WTC11 (cell line): ENCODE data around the gene PTPRN2. TPM values are rescaled to one million over a fixed set of nuclear protein-coding genes. Genes with fewer than 3 reads are reported as not detected.

ENCODE experiments used
- ATAC-seq: fragments of 200-7000 bp; cut with Tn5 transposase; 2 replicates; pipeline ENCODE4 v1.10.0; 2021; ENCODE audit warnings: mild to moderate bottlenecking, moderate library complexity
- CTCF ChIA-PET: fragments of 300-600 bp; sonication (Branson Sonifier 250); formaldehyde crosslinking; loops from one replicate; lab custom pipeline; 2021; ENCODE audit warnings: antibody characterized with exemption; lab: Charles Lee
- POLR2A ChIA-PET: fragments of 350-600 bp; sonication (Branson Sonifier 250); formaldehyde crosslinking; loops from one replicate; lab custom pipeline; 2021; ENCODE audit warnings: antibody characterized with exemption; lab: Charles Lee
- DNase-seq: peaks from one replicate; pipeline ENCODE4 v3.0.0; 2021; ENCODE audit warnings: low spot score
- H3K27ac Mint-ChIP-seq: 2 replicates; pipeline ENCODE4 v1.8.0; 2021; ENCODE audit warnings: mixed read lengths
- H3K27me3 Mint-ChIP-seq: 2 replicates; pipeline ENCODE4 v1.8.0; 2021; ENCODE audit warnings: low read depth, mild to moderate bottlenecking, moderate library complexity, mixed read lengths
- H3K36me3 Mint-ChIP-seq: 2 replicates; pipeline ENCODE4 v1.8.0; 2021; ENCODE audit warnings: mixed read lengths
- H3K4me1 Mint-ChIP-seq: 2 replicates; pipeline ENCODE4 v1.8.0; 2022; ENCODE audit warnings: mixed read lengths
- H3K4me3 Mint-ChIP-seq: 2 replicates; pipeline ENCODE4 v1.8.0; 2021; ENCODE audit warnings: mild to moderate bottlenecking, moderate library complexity, mixed read lengths
- H3K9me3 Mint-ChIP-seq: 2 replicates; pipeline ENCODE4 v1.8.0; 2021; ENCODE audit warnings: mixed read lengths
- ATF1 ChIP-seq: sonication (generic); formaldehyde crosslinking; IDR thresholded peaks from 2 replicates; pipeline ENCODE4 v1.8.1; 2023; ENCODE audit warnings: mild to moderate bottlenecking, moderate library complexity, missing genetic modification reagents
- CBFB ChIP-seq: sonication (generic); formaldehyde crosslinking; IDR thresholded peaks from 2 replicates; pipeline ENCODE4 v1.8.1; 2022; ENCODE audit warnings: mild to moderate bottlenecking, low read depth, missing genetic modification reagents
- FOXJ3 ChIP-seq: sonication (generic); formaldehyde crosslinking; IDR thresholded peaks from 2 replicates; pipeline ENCODE4 v1.9.0; 2021; ENCODE audit warnings: missing genetic modification reagents, mild to moderate bottlenecking, borderline replicate concordance
- JUN ChIP-seq: sonication (generic); formaldehyde crosslinking; IDR thresholded peaks from 2 replicates; pipeline ENCODE4 v1.8.0; 2023; ENCODE audit warnings: mild to moderate bottlenecking, missing genetic modification reagents
- NFATC4 ChIP-seq: fragments of 250-450 bp; sonication (Bioruptor Pico); IDR thresholded peaks from 2 replicates; pipeline ENCODE4 v1.9.0; 2021; ENCODE audit warnings: mild to moderate bottlenecking
- NFYB ChIP-seq: sonication (generic); formaldehyde crosslinking; conservative IDR thresholded peaks from 2 replicates; pipeline ENCODE4 v1.8.0; 2022; ENCODE audit warnings: low read depth, missing genetic modification reagents
- ZNF317 ChIP-seq: sonication (generic); formaldehyde crosslinking; IDR thresholded peaks from 2 replicates; pipeline ENCODE4 v1.8.1; 2023; ENCODE audit warnings: low read depth, mild to moderate bottlenecking, moderate library complexity, missing genetic modification reagents, borderline replicate concordance
- ZNF396 ChIP-seq: fragments of 250-450 bp; sonication (Bioruptor Pico); IDR thresholded peaks from 2 replicates; pipeline ENCODE4 v1.8.0; 2021; ENCODE audit warnings: mild to moderate bottlenecking, moderate library complexity, borderline replicate concordance
- total RNA-seq: library from RNA; stranded (reverse); gene quantifications from 3 replicates; pipeline ENCODE4 v1.2.3, GENCODE V29; 2021
- TF ChIP-seq, protein P1 (sequence below): sonication (generic); formaldehyde crosslinking; IDR thresholded peaks from 2 replicates; pipeline ENCODE4 v1.8.0; 2023; ENCODE audit warnings: missing genetic modification reagents, mild to moderate bottlenecking, borderline replicate concordance
- TF ChIP-seq, protein P2 (sequence below): sonication (generic); formaldehyde crosslinking; IDR thresholded peaks from 2 replicates; pipeline ENCODE4 v1.8.0; 2022; ENCODE audit warnings: mild to moderate bottlenecking, missing genetic modification reagents
- TF ChIP-seq, protein P3 (sequence below): sonication (generic); formaldehyde crosslinking; IDR thresholded peaks from 2 replicates; pipeline ENCODE4 v1.8.1; 2023; ENCODE audit warnings: mild to moderate bottlenecking, moderate library complexity, missing genetic modification reagents
- TF ChIP-seq, protein P4 (sequence below): sonication (generic); formaldehyde crosslinking; IDR thresholded peaks from 2 replicates; pipeline ENCODE4 v1.8.0; 2022; ENCODE audit warnings: mild to moderate bottlenecking, missing genetic modification reagents
- TF ChIP-seq, protein P5 (sequence below): sonication (generic); formaldehyde crosslinking; IDR thresholded peaks from 2 replicates; pipeline ENCODE4 v1.8.1; 2022; ENCODE audit warnings: mild to moderate bottlenecking, missing genetic modification reagents, moderate library complexity, borderline replicate concordance
- TF ChIP-seq, protein P6 (sequence below): sonication (generic); formaldehyde crosslinking; IDR thresholded peaks from 2 replicates; pipeline ENCODE4 v1.8.0; 2023; ENCODE audit warnings: mild to moderate bottlenecking, missing genetic modification reagents
- TF ChIP-seq, protein P7 (sequence below): fragments of 250-450 bp; sonication (Bioruptor Pico); IDR thresholded peaks from 2 replicates; pipeline ENCODE4 v1.8.0; 2021; ENCODE audit warnings: mild to moderate bottlenecking
- TF ChIP-seq, protein P8 (sequence below): fragments of 250-450 bp; sonication (Bioruptor Pico); IDR thresholded peaks from 2 replicates; pipeline ENCODE4 v1.9.0; 2021; ENCODE audit warnings: mild to moderate bottlenecking

PTPRN2 gene
- total RNA-seq, 1 experiment from 2014 or later: 4.7 TPM

DNA sequence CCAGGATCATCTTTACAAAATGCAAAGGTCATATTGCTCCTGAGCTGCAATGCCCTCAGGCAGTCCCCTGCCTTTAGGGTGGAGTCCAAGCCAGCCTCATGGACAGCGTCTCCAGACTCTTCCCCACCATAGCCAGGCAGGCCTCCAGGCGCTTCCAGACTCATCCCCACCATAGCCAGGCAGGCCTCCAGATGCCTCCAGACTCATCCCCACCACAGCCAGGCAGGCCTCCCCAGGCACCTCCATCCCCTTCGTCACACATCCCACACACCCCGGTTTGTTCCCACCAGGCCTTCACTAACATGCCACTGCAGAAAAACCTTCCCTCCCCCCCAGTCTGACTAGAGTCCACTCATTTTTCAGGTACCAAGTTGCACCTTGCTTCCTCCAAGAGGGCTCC lies 70.1 kb downstream of the PTPRN2 start (continued):
- TF ChIP-seq, protein P1, sequence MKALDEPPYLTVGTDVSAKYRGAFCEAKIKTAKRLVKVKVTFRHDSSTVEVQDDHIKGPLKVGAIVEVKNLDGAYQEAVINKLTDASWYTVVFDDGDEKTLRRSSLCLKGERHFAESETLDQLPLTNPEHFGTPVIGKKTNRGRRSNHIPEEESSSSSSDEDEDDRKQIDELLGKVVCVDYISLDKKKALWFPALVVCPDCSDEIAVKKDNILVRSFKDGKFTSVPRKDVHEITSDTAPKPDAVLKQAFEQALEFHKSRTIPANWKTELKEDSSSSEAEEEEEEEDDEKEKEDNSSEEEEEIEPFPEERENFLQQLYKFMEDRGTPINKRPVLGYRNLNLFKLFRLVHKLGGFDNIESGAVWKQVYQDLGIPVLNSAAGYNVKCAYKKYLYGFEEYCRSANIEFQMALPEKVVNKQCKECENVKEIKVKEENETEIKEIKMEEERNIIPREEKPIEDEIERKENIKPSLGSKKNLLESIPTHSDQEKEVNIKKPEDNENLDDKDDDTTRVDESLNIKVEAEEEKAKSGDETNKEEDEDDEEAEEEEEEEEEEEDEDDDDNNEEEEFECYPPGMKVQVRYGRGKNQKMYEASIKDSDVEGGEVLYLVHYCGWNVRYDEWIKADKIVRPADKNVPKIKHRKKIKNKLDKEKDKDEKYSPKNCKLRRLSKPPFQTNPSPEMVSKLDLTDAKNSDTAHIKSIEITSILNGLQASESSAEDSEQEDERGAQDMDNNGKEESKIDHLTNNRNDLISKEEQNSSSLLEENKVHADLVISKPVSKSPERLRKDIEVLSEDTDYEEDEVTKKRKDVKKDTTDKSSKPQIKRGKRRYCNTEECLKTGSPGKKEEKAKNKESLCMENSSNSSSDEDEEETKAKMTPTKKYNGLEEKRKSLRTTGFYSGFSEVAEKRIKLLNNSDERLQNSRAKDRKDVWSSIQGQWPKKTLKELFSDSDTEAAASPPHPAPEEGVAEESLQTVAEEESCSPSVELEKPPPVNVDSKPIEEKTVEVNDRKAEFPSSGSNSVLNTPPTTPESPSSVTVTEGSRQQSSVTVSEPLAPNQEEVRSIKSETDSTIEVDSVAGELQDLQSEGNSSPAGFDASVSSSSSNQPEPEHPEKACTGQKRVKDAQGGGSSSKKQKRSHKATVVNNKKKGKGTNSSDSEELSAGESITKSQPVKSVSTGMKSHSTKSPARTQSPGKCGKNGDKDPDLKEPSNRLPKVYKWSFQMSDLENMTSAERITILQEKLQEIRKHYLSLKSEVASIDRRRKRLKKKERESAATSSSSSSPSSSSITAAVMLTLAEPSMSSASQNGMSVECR (CRISPR knock-in tag): no peak
- TF ChIP-seq, protein P2, sequence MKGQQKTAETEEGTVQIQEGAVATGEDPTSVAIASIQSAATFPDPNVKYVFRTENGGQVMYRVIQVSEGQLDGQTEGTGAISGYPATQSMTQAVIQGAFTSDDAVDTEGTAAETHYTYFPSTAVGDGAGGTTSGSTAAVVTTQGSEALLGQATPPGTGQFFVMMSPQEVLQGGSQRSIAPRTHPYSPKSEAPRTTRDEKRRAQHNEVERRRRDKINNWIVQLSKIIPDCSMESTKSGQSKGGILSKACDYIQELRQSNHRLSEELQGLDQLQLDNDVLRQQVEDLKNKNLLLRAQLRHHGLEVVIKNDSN: no peak
- TF ChIP-seq CBFB (CRISPR knock-in tag) (no peak), NFATC4 (CRISPR knock-in tag) (no peak), ATF1 (CRISPR knock-in tag) (no peak), JUN (CRISPR knock-in tag) (no peak), NFYB (CRISPR knock-in tag) (no peak)
- TF ChIP-seq, protein P3, sequence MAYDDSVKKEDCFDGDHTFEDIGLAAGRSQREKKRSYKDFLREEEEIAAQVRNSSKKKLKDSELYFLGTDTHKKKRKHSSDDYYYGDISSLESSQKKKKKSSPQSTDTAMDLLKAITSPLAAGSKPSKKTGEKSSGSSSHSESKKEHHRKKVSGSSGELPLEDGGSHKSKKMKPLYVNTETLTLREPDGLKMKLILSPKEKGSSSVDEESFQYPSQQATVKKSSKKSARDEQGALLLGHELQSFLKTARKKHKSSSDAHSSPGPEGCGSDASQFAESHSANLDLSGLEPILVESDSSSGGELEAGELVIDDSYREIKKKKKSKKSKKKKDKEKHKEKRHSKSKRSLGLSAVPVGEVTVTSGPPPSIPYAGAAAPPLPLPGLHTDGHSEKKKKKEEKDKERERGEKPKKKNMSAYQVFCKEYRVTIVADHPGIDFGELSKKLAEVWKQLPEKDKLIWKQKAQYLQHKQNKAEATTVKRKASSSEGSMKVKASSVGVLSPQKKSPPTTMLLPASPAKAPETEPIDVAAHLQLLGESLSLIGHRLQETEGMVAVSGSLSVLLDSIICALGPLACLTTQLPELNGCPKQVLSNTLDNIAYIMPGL (CRISPR knock-in tag): no peak

DNA sequence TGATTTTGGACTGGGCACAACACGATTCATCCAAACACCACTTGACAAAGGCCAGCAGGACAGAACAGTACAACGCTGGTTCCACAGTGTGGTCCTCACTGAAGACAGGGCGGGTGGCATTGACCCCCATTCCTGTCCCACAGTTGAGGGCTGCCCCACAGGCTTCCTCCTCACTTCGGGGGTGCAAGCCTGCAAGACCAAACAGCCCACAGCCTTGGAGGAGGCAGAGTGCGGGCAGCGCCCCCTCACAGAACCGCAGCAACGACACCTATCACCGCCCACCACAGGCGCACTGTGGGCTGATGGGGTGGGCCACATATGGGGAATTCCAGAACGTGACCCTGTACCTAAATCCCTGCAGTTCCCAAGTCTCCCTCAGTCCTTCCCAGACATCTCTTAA lies 70.6 kb downstream of the PTPRN2 start:
- ATAC-seq (no peak), DNase-seq (no peak)
- no peak overlapping the region for H3K27ac Mint-ChIP-seq
- no peak overlapping the region for H3K4me3 Mint-ChIP-seq
- ChIA-PET CTCF (interaction anchor here (1.0 kb wide), 1 partner anchor 21 kb away, joined by 3 read pairs; no protein-coding TSS in a partner anchor), POLR2A (no interaction called here)
- H3K27me3 Mint-ChIP-seq: peaks cover 1% of the 10 kb centered on the region
- TF ChIP-seq, protein P4, sequence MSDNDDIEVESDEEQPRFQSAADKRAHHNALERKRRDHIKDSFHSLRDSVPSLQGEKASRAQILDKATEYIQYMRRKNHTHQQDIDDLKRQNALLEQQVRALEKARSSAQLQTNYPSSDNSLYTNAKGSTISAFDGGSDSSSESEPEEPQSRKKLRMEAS (CRISPR knock-in tag): no peak
- TF ChIP-seq, protein P5, sequence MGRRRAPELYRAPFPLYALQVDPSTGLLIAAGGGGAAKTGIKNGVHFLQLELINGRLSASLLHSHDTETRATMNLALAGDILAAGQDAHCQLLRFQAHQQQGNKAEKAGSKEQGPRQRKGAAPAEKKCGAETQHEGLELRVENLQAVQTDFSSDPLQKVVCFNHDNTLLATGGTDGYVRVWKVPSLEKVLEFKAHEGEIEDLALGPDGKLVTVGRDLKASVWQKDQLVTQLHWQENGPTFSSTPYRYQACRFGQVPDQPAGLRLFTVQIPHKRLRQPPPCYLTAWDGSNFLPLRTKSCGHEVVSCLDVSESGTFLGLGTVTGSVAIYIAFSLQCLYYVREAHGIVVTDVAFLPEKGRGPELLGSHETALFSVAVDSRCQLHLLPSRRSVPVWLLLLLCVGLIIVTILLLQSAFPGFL: no peak
- TF ChIP-seq ZNF396 (CRISPR knock-in tag): no peak
- no peak for TF ChIP-seq FOXJ3 (CRISPR knock-in tag)
- TF ChIP-seq, protein P6, sequence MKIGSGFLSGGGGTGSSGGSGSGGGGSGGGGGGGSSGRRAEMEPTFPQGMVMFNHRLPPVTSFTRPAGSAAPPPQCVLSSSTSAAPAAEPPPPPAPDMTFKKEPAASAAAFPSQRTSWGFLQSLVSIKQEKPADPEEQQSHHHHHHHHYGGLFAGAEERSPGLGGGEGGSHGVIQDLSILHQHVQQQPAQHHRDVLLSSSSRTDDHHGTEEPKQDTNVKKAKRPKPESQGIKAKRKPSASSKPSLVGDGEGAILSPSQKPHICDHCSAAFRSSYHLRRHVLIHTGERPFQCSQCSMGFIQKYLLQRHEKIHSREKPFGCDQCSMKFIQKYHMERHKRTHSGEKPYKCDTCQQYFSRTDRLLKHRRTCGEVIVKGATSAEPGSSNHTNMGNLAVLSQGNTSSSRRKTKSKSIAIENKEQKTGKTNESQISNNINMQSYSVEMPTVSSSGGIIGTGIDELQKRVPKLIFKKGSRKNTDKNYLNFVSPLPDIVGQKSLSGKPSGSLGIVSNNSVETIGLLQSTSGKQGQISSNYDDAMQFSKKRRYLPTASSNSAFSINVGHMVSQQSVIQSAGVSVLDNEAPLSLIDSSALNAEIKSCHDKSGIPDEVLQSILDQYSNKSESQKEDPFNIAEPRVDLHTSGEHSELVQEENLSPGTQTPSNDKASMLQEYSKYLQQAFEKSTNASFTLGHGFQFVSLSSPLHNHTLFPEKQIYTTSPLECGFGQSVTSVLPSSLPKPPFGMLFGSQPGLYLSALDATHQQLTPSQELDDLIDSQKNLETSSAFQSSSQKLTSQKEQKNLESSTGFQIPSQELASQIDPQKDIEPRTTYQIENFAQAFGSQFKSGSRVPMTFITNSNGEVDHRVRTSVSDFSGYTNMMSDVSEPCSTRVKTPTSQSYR (CRISPR knock-in tag): no peak
- TF ChIP-seq, protein P7, sequence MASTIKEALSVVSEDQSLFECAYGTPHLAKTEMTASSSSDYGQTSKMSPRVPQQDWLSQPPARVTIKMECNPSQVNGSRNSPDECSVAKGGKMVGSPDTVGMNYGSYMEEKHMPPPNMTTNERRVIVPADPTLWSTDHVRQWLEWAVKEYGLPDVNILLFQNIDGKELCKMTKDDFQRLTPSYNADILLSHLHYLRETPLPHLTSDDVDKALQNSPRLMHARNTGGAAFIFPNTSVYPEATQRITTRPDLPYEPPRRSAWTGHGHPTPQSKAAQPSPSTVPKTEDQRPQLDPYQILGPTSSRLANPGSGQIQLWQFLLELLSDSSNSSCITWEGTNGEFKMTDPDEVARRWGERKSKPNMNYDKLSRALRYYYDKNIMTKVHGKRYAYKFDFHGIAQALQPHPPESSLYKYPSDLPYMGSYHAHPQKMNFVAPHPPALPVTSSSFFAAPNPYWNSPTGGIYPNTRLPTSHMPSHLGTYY: no peak
- TF ChIP-seq, protein P8, sequence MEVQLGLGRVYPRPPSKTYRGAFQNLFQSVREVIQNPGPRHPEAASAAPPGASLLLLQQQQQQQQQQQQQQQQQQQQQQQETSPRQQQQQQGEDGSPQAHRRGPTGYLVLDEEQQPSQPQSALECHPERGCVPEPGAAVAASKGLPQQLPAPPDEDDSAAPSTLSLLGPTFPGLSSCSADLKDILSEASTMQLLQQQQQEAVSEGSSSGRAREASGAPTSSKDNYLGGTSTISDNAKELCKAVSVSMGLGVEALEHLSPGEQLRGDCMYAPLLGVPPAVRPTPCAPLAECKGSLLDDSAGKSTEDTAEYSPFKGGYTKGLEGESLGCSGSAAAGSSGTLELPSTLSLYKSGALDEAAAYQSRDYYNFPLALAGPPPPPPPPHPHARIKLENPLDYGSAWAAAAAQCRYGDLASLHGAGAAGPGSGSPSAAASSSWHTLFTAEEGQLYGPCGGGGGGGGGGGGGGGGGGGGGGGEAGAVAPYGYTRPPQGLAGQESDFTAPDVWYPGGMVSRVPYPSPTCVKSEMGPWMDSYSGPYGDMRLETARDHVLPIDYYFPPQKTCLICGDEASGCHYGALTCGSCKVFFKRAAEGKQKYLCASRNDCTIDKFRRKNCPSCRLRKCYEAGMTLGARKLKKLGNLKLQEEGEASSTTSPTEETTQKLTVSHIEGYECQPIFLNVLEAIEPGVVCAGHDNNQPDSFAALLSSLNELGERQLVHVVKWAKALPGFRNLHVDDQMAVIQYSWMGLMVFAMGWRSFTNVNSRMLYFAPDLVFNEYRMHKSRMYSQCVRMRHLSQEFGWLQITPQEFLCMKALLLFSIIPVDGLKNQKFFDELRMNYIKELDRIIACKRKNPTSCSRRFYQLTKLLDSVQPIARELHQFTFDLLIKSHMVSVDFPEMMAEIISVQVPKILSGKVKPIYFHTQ (CRISPR knock-in tag): no peak
- TF ChIP-seq ZNF317: no peak
- H3K4me1 Mint-ChIP-seq: no peaks in the 10 kb centered on the region
- peaks cover 4% of the 10 kb centered on the region for H3K36me3 Mint-ChIP-seq
- H3K9me3 Mint-ChIP-seq: peaks cover 19% of the 10 kb centered on the region
